GM18861 (cell line): ENCODE measurements around the gene XXYLT1.
"Not testable (repeated sequence)": the region's sequence is repeated elsewhere in the genome, so short reads cannot be mapped to it uniquely, and the experiment has no call there.

Experiments
- ATAC-seq: cut with Tn5 transposase; IDR thresholded peaks from one replicate; pipeline ENCODE4 v1.9.1; 2021; ENCODE audit not compliant: unreplicated experiment

XXYLT1 gene

GRCh38 chr3:195270817-195271409 is at the start of gene XXYLT1:
Gene XXYLT1, minus strand, starts transcription at chr3:195271159. Its CDS starts 101 bp downstream, at chr3:195271058.
- ATAC-seq = peak; percentile 65

DNA sequence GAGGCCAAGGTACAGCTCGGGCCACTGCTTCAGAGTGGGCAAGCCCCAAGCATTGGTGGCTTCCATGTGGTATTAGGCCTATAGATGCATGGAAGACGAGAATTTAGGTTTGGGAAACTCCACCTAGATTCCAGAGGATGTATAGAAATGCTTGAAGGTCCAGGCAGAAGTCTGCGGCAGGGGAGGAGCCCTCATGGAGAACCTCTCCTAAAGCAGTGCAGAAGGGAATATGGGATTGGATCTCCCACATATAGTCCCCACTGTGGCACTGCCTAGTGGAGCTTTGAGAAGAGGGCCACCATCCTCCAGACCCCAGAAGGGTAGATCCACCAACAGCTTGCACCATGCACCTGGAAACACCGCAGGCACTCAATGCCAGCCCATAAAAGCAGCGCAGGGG is 48.1 kb upstream of the XXYLT1 start:
- no peak for ATAC-seq

DNA sequence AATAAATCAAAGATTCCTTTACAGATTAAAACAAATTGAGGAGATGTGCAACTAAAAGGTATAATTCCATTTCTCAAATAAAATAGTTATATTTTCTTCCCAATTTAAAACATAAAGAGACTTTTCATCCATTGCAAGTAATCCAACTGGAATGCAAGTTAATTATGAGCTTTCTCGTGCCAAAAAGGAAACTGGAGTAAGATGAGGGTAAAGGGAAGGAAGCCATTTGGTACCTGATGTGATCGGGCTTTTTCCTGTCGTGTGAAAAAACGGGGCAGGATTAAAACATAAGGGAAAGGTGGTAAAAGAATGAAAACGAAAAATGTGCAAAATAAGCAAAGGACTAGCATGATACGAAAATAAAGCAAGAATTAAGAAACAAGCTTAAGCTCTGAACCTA is 41.8 kb upstream of the XXYLT1 start:
- no peak for ATAC-seq

DNA sequence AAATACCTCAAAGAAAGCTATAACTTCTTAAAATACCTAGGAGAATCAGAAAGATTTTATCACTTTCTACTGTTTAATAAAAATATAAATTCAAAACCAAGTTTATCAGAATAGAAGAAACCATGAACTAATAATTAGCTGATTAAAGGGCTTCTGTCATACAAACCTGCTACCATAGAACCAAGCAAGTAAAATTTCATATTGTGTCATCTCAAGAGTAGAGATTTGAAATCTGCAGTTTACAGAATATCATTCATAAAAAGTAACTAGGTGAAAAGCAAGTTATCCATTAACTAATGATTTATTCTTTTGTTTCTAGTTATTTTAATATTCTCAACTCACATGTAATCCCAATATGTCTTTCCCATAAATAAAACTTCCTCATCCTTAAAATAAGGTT is 36.8 kb upstream of the XXYLT1 start:
- ATAC-seq = no peak

DNA sequence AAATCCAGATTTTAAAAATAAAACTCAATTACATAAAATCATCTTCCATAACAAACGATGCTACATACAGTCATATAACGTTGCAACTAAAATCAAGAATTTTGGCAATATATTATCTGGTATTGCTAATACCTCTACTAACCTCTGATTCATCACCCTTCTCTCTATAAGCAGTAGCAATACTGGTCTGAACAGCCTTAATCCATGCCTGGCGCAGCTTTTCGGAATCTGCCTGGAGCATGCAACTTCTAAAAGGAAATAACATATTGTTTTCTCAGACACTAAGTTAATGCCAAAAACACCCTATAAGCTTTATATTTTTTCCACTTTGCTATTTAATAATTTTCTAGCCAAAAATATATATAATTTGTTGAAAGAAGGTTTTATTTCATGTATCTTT is 35.4 kb upstream of the XXYLT1 start:
- no peak for ATAC-seq

DNA sequence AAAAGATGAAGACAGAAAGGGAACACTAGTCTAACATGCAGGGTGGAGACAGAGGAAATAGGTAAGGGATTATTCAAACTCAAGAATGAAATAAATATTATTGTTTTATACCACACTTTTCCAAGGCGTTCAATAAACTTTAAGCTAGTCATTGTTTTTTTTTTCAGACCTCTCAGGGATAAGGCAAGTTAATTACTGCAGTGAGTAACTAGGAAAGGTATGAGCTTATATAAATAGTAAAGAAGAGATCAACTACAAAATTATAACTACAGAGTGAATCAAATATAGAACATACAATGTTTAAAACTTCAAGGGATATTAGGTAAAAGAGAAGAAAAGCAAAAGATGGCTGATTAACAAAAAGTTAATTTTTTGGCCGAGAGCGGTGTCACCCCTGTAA is 31.5 kb upstream of the XXYLT1 start:
- ATAC-seq = no peak

GRCh38 chr3:195297446-195297845 is 26.5 kb upstream of the XXYLT1 start:
- ATAC-seq = peak; percentile 62

GRCh38 chr3:195296662-195297061 is 25.7 kb upstream of the XXYLT1 start:
- no peak for ATAC-seq

GRCh38 chr3:195291121-195291520 is 20.2 kb upstream of the XXYLT1 start:
- no peak for ATAC-seq

DNA sequence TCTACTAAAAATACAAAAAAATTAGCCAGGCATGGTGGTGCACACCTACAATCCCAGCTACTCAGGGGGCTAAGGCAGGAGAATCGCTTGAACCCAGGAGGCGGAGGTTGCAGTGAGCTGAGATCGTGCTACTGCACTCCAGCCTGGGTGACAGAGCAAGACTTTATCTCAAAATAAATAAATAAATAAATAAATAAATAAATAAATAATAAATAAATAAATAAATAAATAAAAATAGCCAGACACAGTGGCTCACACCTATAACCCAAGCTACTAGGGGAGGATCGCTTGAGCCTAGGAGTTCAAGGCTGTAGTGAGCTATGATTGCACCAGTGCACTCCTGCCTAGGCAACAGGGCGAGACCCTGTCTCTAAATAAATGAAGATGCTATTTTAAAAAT is 19.7 kb upstream of the XXYLT1 start:
- ATAC-seq = not testable (repeated sequence)

DNA sequence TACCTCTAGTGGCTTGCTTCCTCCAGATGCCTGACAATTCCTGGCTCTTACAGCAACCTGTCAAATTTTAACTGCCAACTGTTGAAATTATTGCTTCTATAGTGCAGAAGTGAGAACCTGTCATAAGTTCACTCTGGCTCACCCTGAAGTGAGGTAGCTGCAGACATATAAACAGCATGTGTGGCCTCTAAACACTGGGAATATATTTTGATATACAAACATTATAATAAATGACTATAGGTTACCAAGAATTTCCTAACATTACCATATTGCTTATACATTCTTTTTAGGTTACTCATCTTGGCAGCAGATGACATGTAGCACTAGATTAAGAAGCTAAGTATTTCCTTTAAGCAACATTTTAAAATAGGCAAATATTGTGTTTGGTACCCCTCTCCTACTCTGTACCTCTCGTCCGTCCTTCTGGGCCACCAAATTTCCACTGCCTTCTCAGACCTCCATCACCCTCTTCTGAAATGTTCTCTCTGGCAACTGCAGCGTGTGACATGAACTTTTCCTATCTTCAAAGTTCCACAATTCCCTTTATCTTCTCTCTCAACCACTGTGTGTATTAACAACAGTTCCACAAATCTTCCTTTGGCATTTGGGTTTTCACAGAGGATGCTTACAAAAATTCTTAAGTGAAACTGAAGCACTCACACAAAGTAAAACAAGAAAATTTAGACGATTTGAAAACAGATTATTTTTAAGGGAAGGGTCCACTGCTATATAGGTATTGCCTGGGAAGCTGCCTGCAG is 15.3 kb upstream of the XXYLT1 start:
- ATAC-seq = no peak

GRCh38 chr3:195285372-195285771 is 14.4 kb upstream of the XXYLT1 start:
- ATAC-seq = no peak

DNA sequence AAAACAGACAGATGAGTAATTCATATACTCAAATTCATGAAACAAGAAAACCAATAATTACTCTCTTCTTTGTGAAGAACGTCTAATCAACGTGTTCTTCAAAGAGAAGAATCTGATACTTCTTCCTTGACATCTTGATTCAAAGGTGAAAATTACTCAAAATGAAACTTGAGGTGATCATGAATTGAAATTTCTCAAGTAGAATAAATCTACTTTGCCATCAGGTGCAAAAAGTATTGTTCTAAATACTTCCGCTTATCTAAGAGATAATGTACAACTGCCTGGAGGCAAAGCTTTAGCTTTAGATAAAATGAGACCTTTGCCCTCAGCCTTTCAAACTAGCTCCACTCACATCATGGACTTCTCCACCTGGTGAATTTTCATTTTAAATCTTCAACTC is 13.9 kb upstream of the XXYLT1 start:
- no peak for ATAC-seq

DNA sequence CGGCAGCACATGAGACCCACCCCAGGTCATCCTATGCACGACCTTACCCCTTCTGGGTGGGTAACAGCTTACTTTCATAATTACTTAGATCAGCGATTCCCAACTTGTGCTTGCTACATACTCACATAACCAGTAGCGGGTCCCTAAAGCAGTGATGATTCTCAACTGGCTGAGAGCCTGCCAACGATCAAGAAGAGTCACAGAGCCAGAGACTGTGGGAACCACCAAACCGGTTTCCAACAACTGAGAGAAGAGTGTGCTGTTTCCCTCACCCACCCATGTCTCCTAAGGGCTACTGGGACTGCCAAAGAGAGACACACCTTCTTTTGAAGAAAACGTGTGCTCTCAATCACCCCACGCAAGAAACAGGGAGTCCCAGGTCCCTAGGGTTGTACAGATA is 12.0 kb upstream of the XXYLT1 start:
- ATAC-seq = no peak

GRCh38 chr3:195274259-195274966 is 3.5 kb upstream of the XXYLT1 start:
- no peak for ATAC-seq

DNA sequence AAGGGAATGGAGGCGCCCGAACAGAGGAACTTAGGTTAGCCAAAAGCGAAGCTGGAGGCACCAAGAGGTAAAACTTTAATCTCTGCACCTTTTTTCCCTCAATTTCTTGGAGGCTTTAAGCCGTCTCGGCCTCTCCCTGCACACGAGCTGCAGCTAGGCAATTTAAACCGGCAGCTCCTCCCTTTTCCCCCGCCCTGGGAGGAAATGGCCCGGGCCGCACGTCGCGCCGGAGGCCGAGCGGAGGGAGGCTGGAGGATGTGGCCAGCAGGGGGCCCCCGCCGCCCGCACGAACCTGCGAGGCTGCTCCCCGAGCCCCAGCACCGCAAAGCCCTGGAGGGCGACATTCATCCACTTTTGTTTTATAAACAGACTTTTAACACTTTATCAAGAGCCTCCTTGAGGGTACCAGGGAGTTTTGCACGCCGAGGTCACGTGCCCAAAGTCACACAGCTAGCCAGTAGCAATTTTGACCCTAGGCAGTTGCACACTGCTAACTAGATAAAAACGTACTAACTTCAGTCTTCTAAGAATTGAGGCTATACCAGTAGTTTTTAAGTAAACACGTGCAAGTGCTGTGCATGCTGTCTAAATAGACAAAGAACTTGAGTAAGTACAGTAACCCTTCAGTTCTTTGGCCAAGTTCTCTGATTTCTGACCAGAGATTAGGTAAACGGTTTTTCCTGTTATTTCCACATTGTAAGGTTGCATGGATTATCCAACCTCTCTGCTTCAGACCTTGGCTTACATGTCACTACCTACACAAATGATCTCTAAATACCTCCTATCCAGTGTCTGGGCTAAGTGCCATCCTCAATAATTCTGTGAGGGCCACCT is 668 bp upstream of the XXYLT1 start:
- peak; percentile 52 for ATAC-seq

- ATAC-seq = no peak
Measured at GRCh38 chr3:195270079-195270816, 711 bp downstream of the XXYLT1 start.

- ATAC-seq = no peak
Measured at GRCh38 chr3:195269375-195270078, 1.4 kb downstream of the XXYLT1 start.

DNA sequence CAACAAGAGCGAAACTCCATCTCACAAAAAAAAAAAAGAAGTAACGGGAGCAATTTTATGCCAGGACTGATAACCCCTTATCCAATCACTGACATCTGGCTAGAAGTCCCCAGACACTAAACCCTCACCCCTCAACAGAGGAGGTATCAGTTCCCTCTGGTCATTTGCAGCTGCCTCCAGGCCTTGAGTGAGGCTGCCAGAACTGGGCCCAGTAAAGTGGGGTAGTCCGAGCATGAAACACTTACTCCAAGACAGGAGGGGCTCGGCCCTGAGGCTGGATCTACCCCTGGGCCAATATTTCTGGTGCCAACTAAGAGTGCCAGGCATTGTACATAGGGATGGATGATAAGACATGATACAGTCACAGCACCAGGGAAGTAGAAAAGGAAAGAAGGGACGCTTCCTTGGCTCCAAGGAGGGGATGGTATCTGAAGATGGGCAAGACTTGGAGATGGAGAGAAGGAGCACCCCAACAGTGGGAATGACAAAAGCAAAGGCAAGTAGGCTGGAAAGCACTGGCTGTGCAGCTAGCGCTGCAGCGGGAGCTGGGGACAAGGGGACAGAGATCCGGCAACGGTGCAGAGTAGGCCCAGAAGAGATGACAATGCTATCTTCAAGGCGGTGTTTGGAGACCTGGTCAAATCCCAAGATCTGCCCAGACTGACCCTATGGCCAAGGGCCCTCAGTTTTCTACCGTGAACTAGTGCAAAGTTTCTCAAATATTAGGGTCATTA is 2.2 kb downstream of the XXYLT1 start:
- no peak for ATAC-seq
